Measurements from ENCODE around the gene MTA2. TPM values are rescaled to one million over a fixed set of nuclear protein-coding genes. Genes with fewer than 3 reads are reported as not detected.
"Not testable (repeated sequence)": the region's sequence is repeated elsewhere in the genome, so short reads cannot be mapped to it uniquely, and the experiment has no call there.

The MTA2 gene
- total and polyA plus RNA-seq, 9 donors = 41.5 to 130 (median 89.8) TPM

DNA sequence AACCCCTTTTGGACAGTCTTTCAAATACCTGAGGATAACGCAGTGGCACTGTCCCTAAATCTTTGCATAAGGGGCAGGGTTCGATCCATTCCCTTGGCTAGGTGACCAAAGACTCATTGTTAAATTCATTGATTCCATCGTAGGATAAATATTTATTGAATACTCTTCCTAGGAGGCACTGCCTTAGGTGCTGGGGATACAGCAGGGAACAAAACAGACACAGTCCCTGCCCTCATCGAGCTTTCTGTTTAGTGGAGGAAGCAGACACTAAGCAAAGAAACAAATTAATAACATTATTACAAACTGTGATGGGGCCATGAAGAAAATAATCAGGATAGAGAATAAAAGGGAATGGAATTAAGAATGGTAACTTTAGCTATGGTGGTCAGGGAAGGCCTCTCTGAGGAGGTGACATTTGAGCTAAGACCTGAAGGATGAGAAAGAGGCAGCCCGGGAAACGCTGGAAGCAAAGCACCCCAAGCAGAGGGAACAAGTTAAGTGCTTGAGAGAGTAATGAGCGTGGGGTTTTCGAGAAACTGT is 19.4 kb upstream of the MTA2 start:
- Histone ChIP-seq H3K27me3 (no peaks in the 10 kb centered on the region), H3K4me3 (peak overlapping the region; percentile 76), H3K36me3 (no peaks in the 10 kb centered on the region), H3K9me3 (no peaks in the 10 kb centered on the region), H3K4me1 (ENCODE audit: insufficient read depth) (peaks cover 1% of the 10 kb centered on the region), H3K27ac (peak overlapping the region in 1 of 2 donors; percentile 69)
- WGBS, 3 donors = 21 to 27% (median 24%) methylated on average over 8 of the region's 8 CpGs
- intact Hi-C loops (cut with DNase I) = no loop called here
- DNase-seq = no peak
- TF ChIP-seq POLR2A (IDR thresholded peaks at IDR 0.05) = no peak
- TF ChIP-seq, protein P1, sequence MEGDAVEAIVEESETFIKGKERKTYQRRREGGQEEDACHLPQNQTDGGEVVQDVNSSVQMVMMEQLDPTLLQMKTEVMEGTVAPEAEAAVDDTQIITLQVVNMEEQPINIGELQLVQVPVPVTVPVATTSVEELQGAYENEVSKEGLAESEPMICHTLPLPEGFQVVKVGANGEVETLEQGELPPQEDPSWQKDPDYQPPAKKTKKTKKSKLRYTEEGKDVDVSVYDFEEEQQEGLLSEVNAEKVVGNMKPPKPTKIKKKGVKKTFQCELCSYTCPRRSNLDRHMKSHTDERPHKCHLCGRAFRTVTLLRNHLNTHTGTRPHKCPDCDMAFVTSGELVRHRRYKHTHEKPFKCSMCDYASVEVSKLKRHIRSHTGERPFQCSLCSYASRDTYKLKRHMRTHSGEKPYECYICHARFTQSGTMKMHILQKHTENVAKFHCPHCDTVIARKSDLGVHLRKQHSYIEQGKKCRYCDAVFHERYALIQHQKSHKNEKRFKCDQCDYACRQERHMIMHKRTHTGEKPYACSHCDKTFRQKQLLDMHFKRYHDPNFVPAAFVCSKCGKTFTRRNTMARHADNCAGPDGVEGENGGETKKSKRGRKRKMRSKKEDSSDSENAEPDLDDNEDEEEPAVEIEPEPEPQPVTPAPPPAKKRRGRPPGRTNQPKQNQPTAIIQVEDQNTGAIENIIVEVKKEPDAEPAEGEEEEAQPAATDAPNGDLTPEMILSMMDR (IDR thresholded peaks at IDR 0.05) = no peak
- no peak for TF ChIP-seq EP300 (IDR thresholded peaks at IDR 0.05)

DNA sequence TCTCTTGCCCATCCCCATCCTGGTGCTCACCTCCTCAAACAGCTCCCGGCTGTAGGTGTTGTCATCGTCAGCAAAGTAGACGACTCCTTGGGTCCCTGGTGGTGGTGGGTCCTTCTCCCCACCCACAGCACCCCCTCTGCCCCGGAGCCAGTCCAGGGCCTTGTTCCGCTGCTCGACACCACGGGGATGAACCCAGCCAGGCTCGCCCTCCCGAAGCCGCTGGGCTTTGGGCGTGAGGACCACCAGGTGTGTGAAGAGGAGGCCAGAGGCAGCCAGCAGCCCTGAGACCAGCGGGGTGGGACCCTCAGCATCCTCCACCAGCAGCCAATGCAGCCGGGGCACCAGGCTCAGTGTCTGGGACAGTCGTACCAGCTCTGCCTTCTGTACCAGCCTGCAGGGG is 15.3 kb upstream of the MTA2 start:
- H3K27me3 ChIP-seq; H3K4me3 ChIP-seq; intact Hi-C loops (cut with DNase I); DNase-seq; H3K4me1 ChIP-seq (ENCODE audit: insufficient read depth); H3K27ac ChIP-seq; H3K36me3 ChIP-seq; H3K9me3 ChIP-seq: not testable (repeated sequence)
- WGBS, 3 donors = 87 to 97% (median 90%) methylated on average over 14 of the region's 14 CpGs

DNA sequence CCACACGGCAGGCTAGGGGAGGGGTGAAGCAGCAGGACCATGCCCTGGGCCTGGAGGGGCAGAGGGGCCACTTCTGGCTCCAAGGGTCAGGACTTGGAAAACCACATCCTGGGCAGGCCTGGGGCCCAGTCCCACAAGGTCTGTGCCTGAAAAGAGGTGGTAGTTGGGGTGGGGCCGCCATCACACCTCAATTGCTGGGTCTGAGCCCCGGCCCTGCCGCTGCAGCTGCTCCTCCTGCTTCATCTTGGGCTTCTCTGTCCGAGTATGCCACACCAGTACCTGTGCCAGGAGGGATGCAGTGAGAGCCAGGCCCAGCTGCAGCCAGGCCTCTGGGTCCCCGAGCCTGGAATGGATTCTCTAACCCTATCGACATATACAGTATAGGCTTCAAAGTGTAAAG is 13.9 kb upstream of the MTA2 start:
- Histone ChIP-seq H3K27me3 (no peaks in the 10 kb centered on the region), H3K9me3 (no peaks in the 10 kb centered on the region), H3K4me3 (no peak overlapping the region), H3K27ac (no peak overlapping the region), H3K36me3 (no peaks in the 10 kb centered on the region), H3K4me1 (ENCODE audit: insufficient read depth) (peaks cover 12% of the 10 kb centered on the region)
- intact Hi-C loops (cut with DNase I) = no loop called here
- TF ChIP-seq POLR2A (IDR thresholded peaks at IDR 0.05) = no peak
- TF ChIP-seq, protein P1 (IDR thresholded peaks at IDR 0.05) = no peak
- no peak for TF ChIP-seq EP300 (IDR thresholded peaks at IDR 0.05)
- WGBS, 3 donors = 80 to 87% (median 82%) methylated on average over 7 of the region's 7 CpGs
- no peak for DNase-seq

DNA sequence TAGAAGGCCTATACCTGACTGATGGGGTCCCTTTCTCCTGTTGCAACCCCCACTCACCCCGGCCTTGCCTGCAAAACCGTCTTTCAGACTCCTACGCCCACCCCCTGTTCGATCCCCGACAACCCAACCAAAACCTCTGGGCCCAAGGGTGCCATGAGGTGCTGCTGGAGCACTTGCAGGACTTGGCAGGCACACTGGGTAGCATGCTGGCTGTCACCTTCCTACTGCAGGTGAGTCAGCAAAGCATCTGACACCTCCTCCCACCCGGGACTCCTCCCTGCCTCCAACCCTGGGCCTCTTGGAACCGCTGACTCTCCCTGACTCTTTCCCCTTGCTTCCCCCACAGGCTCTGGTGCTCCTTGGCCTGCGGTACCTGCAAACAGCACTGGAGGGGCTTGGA is 12.6 kb upstream of the MTA2 start:
- WGBS, 3 donors = 64 to 76% (median 67%) methylated on average over 8 of the region's 8 CpGs
- Histone ChIP-seq H3K4me1 (ENCODE audit: insufficient read depth) (peaks cover 11% of the 10 kb centered on the region), H3K27ac (peak overlapping the region in 1 of 2 donors; percentile 98), H3K9me3 (no peaks in the 10 kb centered on the region), H3K4me3 (no peak overlapping the region), H3K27me3 (no peaks in the 10 kb centered on the region), H3K36me3 (no peaks in the 10 kb centered on the region)
- DNase-seq = no peak
- TF ChIP-seq, protein P1 (IDR thresholded peaks at IDR 0.05) = no peak
- no peak for TF ChIP-seq EP300 (IDR thresholded peaks at IDR 0.05)
- no peak for TF ChIP-seq POLR2A (IDR thresholded peaks at IDR 0.05)
- intact Hi-C loops (cut with DNase I) = no loop called here

DNA sequence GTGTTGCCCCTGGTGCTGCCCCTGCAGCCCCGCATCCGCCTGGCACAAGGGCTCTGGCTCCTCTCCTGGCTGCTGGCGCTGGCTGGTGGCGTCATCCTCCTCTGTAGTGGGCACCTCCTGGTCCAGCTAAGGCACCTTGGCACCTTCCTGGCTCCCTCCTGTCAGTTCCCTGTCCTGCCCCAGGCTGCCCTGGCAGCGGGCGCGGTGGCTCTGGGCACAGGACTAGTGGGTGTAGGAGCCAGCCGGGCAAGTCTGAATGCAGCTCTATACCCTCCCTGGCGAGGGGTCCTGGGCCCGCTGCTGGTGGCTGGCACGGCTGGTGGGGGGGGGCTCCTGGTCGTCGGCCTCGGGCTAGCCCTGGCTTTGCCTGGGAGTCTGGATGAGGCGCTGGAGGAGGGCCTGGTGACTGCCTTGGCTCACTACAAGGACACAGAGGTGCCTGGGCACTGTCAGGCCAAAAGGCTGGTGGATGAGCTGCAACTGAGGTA is 11.7 kb upstream of the MTA2 start:
- Histone ChIP-seq H3K36me3 (no peaks in the 10 kb centered on the region), H3K4me1 (ENCODE audit: insufficient read depth) (peaks cover 11% of the 10 kb centered on the region), H3K4me3 (peak overlapping the region; percentile 70), H3K9me3 (no peaks in the 10 kb centered on the region), H3K27ac (peak overlapping the region; percentile 91 to 98), H3K27me3 (no peaks in the 10 kb centered on the region)
- 44 to 48% (median 45%) methylated on average over 7 to 15 of the region's 15 CpGs for WGBS, 3 donors
- TF ChIP-seq EP300 (IDR thresholded peaks at IDR 0.05) (no peak), POLR2A (IDR thresholded peaks at IDR 0.05) (no peak)
- TF ChIP-seq, protein P1 (IDR thresholded peaks at IDR 0.05) = no peak
- intact Hi-C loops (cut with DNase I) = no loop called here
- DNase-seq = peak in 1 of 5 donors; percentile 55
